Heart right ventricle (tissue), 16 donors: ENCODE data around the gene NSD2. TPM values are rescaled to one million over a fixed set of nuclear protein-coding genes. Genes with fewer than 3 reads are reported as not detected.
"Not testable (repeated sequence)": the region's sequence is repeated elsewhere in the genome, so short reads cannot be mapped to it uniquely, and the experiment has no call there.

Experiments used
- ATAC-seq, 8 donors: fragments of 200-7000 bp; cut with Tn5 transposase; one replicate each; pipeline ENCODE4 v1.9.1; 2020; ENCODE audit warnings: mild to moderate bottlenecking in 8 of 8, moderate library complexity in 8 of 8, moderate number of reproducible peaks in 1 of 8
- DNase-seq, 2 donors: peaks; one replicate each; pipeline ENCODE4 v3.0.0-alpha.2; 2020
- H3K27ac ChIP-seq, 10 donors: fragments of 200-600 bp; sonication (generic) in 2 of 10; one replicate each; pipeline versions ENCODE4 v1.5.0 to v1.8.0; 2020 to 2022; ENCODE audit warnings: mild to moderate bottlenecking in 3 of 10
- H3K27me3 ChIP-seq, 7 donors: fragments of 200-600 bp; one replicate each; pipeline ENCODE4 v1.8.0; 2021 to 2022; ENCODE audit warnings: mild to moderate bottlenecking in 2 of 7
- H3K36me3 ChIP-seq, 9 donors: fragments of 200-600 bp; sonication (generic) in 1 of 9; one replicate each; pipeline versions ENCODE4 v1.5.0 to v1.8.0; 2020 to 2022; ENCODE audit warnings: mild to moderate bottlenecking in 2 of 9
- H3K4me1 ChIP-seq, 9 donors: fragments of 200-600 bp; sonication (generic) in 1 of 9; one replicate each; pipeline versions ENCODE4 v1.5.0 to v1.8.0; 2020 to 2022; ENCODE audit warnings: mild to moderate bottlenecking in 4 of 9
- H3K4me3 ChIP-seq, 10 donors: fragments of 200-600 bp; sonication (generic) in 2 of 10; one replicate each; pipeline versions ENCODE4 v1.5.0 to v1.8.0; 2020 to 2022; ENCODE audit warnings: mild to moderate bottlenecking in 7 of 10, moderate library complexity in 2 of 10
- H3K9me3 ChIP-seq, 11 donors: fragments of 200-600 bp in 10 of 11; sonication (generic) in 2 of 11; one replicate each; pipeline versions ENCODE4 v1.5.0 to v1.8.0; 2013 to 2022; ENCODE audit warnings: mild to moderate bottlenecking in 2 of 11, control low read depth in 1 of 11, moderate library complexity in 1 of 11
- WGBS, 2 donors: extraction: QIAGEN DNeasy Blood & Tissue Kit; methylation state at CpG; one replicate each; pipeline ENCODE4 v1.1.7; 2013; ENCODE audit warnings: inconsistent platforms in 1 of 2; 5-methylcytosine and 5-hydroxymethylcytosine counted together
- intact Hi-C, 10 donors: fragments of 100-400 bp; cut with DNase I; formaldehyde crosslinking; loops; one replicate each; pipeline versions ENCODE4 v1.11.1 to v1.14.2; 2022
- polyA plus RNA-seq, 2 donors: library from polyadenylated mRNA; stranded (reverse); fragments of 200-250 nt; gene quantifications; one replicate each; pipeline ENCODE4 v1.2.3, GENCODE V29; 2013
- total RNA-seq, 10 donors: library from RNA; stranded (reverse); fragmentation: NEBNext Ultra II Directional in 3 of 10; extraction: Animal tissue kit (Norgen Biotek cat#: 25700) in 3 of 10; gene quantifications; one replicate each; pipeline versions ENCODE4 v1.2.1 to v1.2.4, GENCODE V29; 2021 to 2023
- TF ChIP-seq, protein P1 (sequence below), 9 donors: fragments of 200-600 bp; sonication (generic) in 2 of 9; IDR thresholded peaks; one replicate each; pipeline versions ENCODE4 v1.5.0 to v1.8.0; 2021 to 2022; ENCODE audit warnings: antibody characterized with exemption in 9 of 9, mild to moderate bottlenecking in 5 of 9, moderate library complexity in 1 of 9
- donor health status: Arrhythmogenic right ventricular cardiomyopathy.
- donor health status: ischemic (EF 13 %, LVEDD 7.1; RV severe dilation, severe dysfunction).
- donor health status: healthy with polysubstance abuse.
- donor health status: DM: no; HTN: yes; CAD: no.
- donor health status: DM: no; HTN: no; CAD: no.
- donor health status: ischemic (EF 25% LVEDD 6.9; RV normal size, moderate dysfunction).
- donor health status: ischemic (EF 25% LVEDD 5.7; RV mildly dilated, moderate dysfunction).
- donor health status: healthy.
- donor health status: DM: yes; HTN: yes; CAD: no.
- donor health status: Ischemic cardiomyopathy.
- donor health status: ischemic (EF 35%, LVEDD 5.7; RV mildly dilated, moderate dysfunction).
- donor health status: nonischemic (EF 11% LVEDD 7.7; RV severe dilation, severe dysfunction).
- donor health status: DM: yes; HTN: yes; CAD: no.
- donor health status: PGD.
- donor health status: ischemic (EF 29% LVEDD 5.4; RV normal size, mild dysfunction).
- donor health status: nonischemic (EF 23%, LVEDD 6.1; RV moderate dilation, normal function).

NSD2 gene
- total and polyA plus RNA-seq, 12 donors: 7.7 to 64.4 (median 44.5) TPM

- TF ChIP-seq, protein P1, sequence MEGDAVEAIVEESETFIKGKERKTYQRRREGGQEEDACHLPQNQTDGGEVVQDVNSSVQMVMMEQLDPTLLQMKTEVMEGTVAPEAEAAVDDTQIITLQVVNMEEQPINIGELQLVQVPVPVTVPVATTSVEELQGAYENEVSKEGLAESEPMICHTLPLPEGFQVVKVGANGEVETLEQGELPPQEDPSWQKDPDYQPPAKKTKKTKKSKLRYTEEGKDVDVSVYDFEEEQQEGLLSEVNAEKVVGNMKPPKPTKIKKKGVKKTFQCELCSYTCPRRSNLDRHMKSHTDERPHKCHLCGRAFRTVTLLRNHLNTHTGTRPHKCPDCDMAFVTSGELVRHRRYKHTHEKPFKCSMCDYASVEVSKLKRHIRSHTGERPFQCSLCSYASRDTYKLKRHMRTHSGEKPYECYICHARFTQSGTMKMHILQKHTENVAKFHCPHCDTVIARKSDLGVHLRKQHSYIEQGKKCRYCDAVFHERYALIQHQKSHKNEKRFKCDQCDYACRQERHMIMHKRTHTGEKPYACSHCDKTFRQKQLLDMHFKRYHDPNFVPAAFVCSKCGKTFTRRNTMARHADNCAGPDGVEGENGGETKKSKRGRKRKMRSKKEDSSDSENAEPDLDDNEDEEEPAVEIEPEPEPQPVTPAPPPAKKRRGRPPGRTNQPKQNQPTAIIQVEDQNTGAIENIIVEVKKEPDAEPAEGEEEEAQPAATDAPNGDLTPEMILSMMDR (IDR thresholded peaks at IDR 0.05): no peak
- Histone ChIP-seq H3K36me3 (peaks cover 3 to 93% (median 55%) of the 10 kb centered on the region in 9 donors), H3K27ac (no peak overlapping the region), H3K4me3 (no peak overlapping the region), H3K27me3 (no peaks in the 10 kb centered on the region), H3K9me3 (no peaks in the 10 kb centered on the region), H3K4me1 (no peaks in the 10 kb centered on the region)
- intact Hi-C loops: loop anchor here in 1 of 10 donors (10.0 kb wide), 1 partner anchor 61 kb away; no protein-coding TSS in a partner anchor
- ATAC-seq (peak in 3 of 8 donors; percentile 15 to 22 (median 22)), DNase-seq (no peak)
- WGBS, 2 donors: 93% methylated on average over 14 of the region's 14 CpGs
Observed at GRCh38 chr4:1833307-1834046, 37.7 kb upstream of the NSD2 start.

DNA sequence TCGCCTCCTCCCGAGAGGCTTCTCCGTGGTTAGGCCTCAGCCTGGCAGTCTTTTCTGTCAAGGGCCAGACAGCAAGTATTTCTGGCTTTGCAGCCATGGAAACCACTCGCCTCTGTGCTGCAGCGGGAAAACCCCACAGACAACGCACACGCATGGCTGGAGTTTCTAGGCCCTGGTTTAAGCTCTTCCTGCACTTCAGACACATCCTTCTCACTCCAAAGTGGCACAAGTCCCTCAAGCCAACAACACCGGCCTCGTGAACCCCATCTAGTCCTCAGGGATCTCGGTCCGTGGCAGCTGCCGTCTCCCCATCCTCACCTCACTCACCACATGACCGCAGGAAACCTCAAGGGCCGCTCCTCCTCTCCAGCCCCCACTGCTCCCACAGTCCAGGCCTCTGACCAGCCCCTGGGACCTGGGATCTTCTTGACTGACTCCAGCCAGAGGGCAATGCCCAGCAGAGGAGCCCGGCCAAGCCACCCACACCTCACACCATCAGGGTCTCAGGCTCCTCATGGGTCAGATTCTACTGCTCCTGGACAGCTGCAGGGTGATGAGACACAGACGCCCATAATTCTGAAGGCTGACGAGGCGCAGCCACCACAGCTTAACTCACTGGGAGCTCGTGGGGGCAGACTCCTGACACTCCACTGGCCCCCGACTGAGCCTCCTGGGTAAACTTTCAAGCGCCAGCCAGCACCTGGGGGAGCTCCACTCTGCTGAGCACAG lies 37.0 kb upstream of the NSD2 start:
- Histone ChIP-seq H3K9me3 (no peaks in the 10 kb centered on the region), H3K4me1 (no peaks in the 10 kb centered on the region), H3K27ac (no peak overlapping the region), H3K4me3 (no peak overlapping the region), H3K36me3 (peaks cover 3 to 100% (median 57%) of the 10 kb centered on the region in 9 donors), H3K27me3 (no peaks in the 10 kb centered on the region)
- TF ChIP-seq, protein P1 (IDR thresholded peaks at IDR 0.05): no peak
- DNase-seq: no peak
- whole genome bisulfite sequencing, 2 donors: 80 to 87% methylated on average over 21 of the region's 21 CpGs
- ATAC-seq: no peak
- intact Hi-C loops: loop anchor here in 1 of 10 donors (10.0 kb wide), 1 partner anchor 61 kb away; no protein-coding TSS in a partner anchor

- WGBS, 2 donors: 96 to 97% methylated on average over 8 of the region's 8 CpGs
- not testable (repeated sequence) for H3K4me3 ChIP-seq, H3K27ac ChIP-seq, H3K9me3 ChIP-seq, H3K4me1 ChIP-seq, H3K27me3 ChIP-seq, DNase-seq, ATAC-seq
- intact Hi-C loops: loop anchor here in 1 of 10 donors (10.0 kb wide), 1 partner anchor 59 kb away; no protein-coding TSS in a partner anchor
- H3K36me3 ChIP-seq: peaks cover 3 to 100% (median 71%) of the 10 kb centered on the region in 9 donors
Observed at GRCh38 chr4:1835836-1836235, 35.4 kb upstream of the NSD2 start.

DNA sequence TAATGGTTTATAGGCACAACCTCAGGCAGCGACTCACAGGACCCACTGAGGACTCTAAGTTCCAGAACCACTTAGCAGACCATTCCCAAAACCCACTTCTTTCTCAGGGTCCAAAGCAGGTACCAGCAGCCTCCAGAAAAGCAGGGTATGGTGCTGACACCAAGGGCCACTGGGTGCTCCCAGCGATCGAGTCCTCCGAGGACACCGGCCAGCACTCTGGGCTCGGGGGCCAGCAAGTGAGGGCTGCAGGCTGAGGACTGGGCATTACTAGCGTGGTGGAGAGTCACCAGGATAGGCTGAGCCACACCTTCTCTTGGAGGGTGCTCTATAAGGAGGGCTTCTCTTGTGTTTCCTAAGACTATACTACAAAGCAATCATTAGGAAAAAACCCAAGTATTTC lies 34.5 kb upstream of the NSD2 start:
- Histone ChIP-seq H3K9me3 (no peaks in the 10 kb centered on the region), H3K4me3 (no peak overlapping the region), H3K36me3 (peaks cover 3 to 100% (median 67%) of the 10 kb centered on the region in 9 donors), H3K27me3 (no peaks in the 10 kb centered on the region), H3K4me1 (no peaks in the 10 kb centered on the region), H3K27ac (no peak overlapping the region)
- WGBS, 2 donors: 97 to 98% methylated on average over 7 of the region's 7 CpGs
- TF ChIP-seq, protein P1 (IDR thresholded peaks at IDR 0.05): no peak
- intact Hi-C loops: loop anchor here in 1 of 10 donors (10.0 kb wide), 1 partner anchor 58 kb away; no protein-coding TSS in a partner anchor
- DNase-seq (no peak), ATAC-seq (no peak)
